Retinal pigment epithelial cell (primary cell): ENCODE results near the gene ATXN7L1.
"Not testable (repeated sequence)": the region's sequence is repeated elsewhere in the genome, so short reads cannot be mapped to it uniquely, and the experiment has no call there.

Experiments used
- DNase-seq: peaks from one replicate; pipeline ENCODE4 v3.0.0-alpha.2; 2010; ENCODE audit warnings: low read depth
- H3K4me3 ChIP-seq: 2 replicates; pipeline ENCODE4 v1.5.1; 2011; ENCODE audit warnings: mild to moderate bottlenecking, low read length, control low read depth, moderate library complexity
- TF ChIP-seq, protein P1 (sequence below): conservative IDR thresholded peaks from 2 replicates; pipeline ENCODE4 v1.5.1; 2011; ENCODE audit warnings: low read depth, low read length, control low read depth, inconsistent platforms

ATXN7L1 gene

DNA sequence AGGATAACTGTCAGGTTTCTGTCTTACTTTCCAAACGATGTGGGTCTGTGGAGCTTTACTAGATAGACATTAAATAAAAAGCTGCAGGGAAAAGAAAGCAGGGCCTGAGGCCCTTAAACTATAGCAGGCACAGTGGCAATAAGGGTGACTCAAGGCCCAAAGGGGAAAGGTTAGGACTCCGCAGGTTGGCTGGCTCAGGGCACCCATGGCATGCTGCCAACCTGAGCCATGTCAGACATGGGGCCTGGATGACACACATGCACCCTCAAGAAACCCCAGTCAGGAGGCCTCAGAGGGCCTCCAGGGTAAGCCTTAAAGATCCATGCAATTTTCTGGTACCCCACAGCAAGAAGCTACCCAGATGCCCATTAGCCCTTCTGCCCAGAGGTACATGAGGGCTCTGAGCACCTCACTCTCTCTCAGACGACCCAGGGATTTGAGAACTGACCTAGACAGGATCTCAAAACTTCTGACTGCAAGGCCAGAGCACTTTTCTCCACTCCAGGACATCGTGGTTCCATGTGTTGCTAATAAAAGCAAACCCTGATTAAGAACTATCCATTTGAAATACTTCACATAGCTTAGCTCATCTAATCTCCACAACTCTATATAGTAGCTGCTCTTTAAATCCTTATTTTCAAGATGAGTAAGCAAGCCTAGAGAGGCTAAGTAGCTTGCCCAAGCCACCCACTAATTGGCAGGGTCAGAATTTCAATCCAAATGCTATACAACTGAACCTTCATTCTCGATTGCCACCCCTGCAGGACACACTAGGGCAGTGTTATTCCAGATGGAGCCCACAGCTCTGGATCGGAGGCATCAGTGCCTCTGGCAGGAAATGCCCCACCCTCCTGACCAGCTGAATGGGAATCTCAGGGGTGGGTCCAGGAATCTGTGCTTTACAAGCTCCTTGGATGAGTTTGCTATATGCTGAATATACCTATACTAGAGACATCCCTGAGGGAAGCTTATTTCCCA is 162.6 kb downstream of the ATXN7L1 start:
- no peak overlapping the region for H3K4me3 ChIP-seq
- no peak for DNase-seq
- TF ChIP-seq, protein P1, sequence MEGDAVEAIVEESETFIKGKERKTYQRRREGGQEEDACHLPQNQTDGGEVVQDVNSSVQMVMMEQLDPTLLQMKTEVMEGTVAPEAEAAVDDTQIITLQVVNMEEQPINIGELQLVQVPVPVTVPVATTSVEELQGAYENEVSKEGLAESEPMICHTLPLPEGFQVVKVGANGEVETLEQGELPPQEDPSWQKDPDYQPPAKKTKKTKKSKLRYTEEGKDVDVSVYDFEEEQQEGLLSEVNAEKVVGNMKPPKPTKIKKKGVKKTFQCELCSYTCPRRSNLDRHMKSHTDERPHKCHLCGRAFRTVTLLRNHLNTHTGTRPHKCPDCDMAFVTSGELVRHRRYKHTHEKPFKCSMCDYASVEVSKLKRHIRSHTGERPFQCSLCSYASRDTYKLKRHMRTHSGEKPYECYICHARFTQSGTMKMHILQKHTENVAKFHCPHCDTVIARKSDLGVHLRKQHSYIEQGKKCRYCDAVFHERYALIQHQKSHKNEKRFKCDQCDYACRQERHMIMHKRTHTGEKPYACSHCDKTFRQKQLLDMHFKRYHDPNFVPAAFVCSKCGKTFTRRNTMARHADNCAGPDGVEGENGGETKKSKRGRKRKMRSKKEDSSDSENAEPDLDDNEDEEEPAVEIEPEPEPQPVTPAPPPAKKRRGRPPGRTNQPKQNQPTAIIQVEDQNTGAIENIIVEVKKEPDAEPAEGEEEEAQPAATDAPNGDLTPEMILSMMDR, result peak; percentile 2

DNA sequence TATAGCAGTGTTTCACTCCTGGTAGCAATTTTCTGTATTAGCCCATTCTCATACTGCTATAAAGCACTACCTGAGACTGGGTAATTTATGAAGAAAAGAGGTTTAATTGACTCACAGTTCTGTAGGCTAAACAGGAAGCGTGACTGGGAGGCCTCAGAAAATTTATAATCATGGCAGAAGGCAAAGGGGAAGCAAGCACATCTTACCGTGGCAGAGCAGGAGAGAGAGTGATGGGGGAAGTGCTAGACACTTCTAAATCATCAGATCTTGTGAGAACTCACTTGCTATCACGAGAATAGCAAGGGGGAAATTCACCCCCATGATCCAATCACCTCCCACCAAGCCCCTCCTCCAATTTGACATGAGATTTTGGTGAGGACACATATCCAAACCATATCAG is 163.5 kb downstream of the ATXN7L1 start:
- no peak overlapping the region for H3K4me3 ChIP-seq
- no peak for DNase-seq
- TF ChIP-seq, protein P1, result no peak

GRCh38 chr7:105711726-105712402 is 164.5 kb downstream of the ATXN7L1 start:
- TF ChIP-seq, protein P1, result no peak
- no peak overlapping the region for H3K4me3 ChIP-seq
- no peak for DNase-seq

GRCh38 chr7:105710720-105711119 is 165.7 kb downstream of the ATXN7L1 start:
- not testable (repeated sequence) for H3K4me3 ChIP-seq

DNA sequence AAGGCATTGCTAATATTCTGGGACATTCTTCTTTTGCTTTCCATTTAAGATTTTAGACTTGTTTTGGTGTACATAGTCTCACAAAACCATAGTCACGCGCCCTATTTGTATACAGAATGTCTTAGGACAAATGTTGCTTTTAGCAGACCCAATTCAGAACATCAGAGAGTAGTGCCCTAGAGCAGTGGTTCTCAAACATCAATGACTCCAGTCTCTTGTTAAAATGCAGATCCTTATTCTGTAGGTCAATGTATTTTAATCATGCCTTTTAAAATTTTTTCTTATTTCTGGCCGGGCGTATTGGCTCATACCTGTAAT is 167.7 kb downstream of the ATXN7L1 start:
- no peak for DNase-seq

More at GRCh38 chr7:105710720-105711119, 165.7 kb downstream of the ATXN7L1 start:
- not testable (repeated sequence) for DNase-seq

DNA sequence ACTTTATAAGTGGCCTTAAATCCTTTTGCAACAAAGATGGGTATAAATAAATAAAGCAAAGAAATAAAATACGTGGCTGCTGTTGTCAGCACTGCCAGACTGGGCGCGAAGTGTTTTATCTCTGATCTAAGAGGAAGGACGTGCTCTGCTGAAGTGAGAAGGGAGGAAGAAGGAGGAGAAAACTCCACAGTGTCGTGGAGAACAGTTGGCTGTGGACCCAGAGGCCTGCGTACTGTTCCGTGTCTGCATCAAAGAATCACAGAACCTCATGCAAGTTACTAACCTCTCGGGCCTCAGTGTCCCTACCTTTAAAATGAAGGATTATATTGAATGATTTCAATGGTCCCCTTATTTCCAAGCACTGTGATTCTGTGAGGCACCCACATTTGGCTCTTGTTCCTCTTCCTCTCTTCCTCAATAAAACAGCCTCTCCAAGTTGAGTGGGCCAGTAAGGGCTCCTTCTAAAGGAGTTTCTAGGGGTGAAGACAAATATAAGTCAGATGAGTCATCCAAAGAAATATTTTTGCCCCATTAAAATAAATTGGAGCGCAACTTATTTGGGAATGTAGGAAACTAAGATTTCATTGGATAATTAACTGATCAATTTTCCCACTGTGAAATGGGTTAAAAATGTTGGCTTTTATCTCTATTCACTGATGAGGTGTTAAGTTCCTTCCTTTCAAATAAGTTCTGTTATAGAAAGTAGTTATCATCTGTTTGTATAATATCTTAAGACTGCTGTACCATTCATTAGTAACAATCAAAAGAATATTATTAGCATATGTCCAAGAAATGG is 168.2 kb downstream of the ATXN7L1 start:
- TF ChIP-seq, protein P1, result no peak
- no peak overlapping the region for H3K4me3 ChIP-seq
- DNase-seq, result no peak

More for the DNA sequence above, 167.7 kb downstream of the ATXN7L1 start:
- no peak overlapping the region for H3K4me3 ChIP-seq
- TF ChIP-seq, protein P1, result no peak

- no peak overlapping the region for H3K4me3 ChIP-seq
- DNase-seq, result no peak
- TF ChIP-seq, protein P1, result no peak
Measured at GRCh38 chr7:105707381-105707780, 169.0 kb downstream of the ATXN7L1 start.
